ENCODE results near the gene KRT79.

- TF ChIP-seq CTCF (IDR thresholded peaks at IDR 0.05; ENCODE audit: poor library complexity, severe bottlenecking) (no peak), EP300 (conservative IDR thresholded peaks at IDR 0.05; ENCODE audit: poor library complexity, severe bottlenecking) (no peak), TAF1 (IDR thresholded peaks at IDR 0.05; ENCODE audit: low read depth) (no peak), POLR2AphosphoS5 (IDR thresholded peaks at IDR 0.05) (no peak)
Observed at GRCh38 chr12:52860102-52860823, 26.2 kb upstream of the KRT79 start.
